ENCODE data around the gene FAM3D.
"Not testable (repeated sequence)": the region's sequence is repeated elsewhere in the genome, so short reads cannot be mapped to it uniquely, and the experiment has no call there.

The FAM3D gene

GRCh38 chr3:58683466-58683865 lies 16.9 kb upstream of the FAM3D start:
- no peak for DNase-seq (ENCODE audit: low spot score)

- no peak for DNase-seq (ENCODE audit: low spot score)
These were observed 16.5 kb upstream of the FAM3D start for GRCh38 chr3:58683001-58683458.

GRCh38 chr3:58681863-58682262 lies 15.3 kb upstream of the FAM3D start:
- no peak for DNase-seq (ENCODE audit: low spot score)

- no peak for DNase-seq (ENCODE audit: low spot score)
These were observed 14.4 kb upstream of the FAM3D start for GRCh38 chr3:58680879-58681525.

GRCh38 chr3:58679974-58680666 lies 13.5 kb upstream of the FAM3D start:
- DNase-seq (ENCODE audit: low spot score) = no peak

GRCh38 chr3:58679446-58679845 lies 12.9 kb upstream of the FAM3D start:
- DNase-seq (ENCODE audit: low spot score) = no peak

- not testable (repeated sequence) for DNase-seq (ENCODE audit: low spot score)
These were observed 11.8 kb upstream of the FAM3D start for GRCh38 chr3:58678177-58678970.

GRCh38 chr3:58672880-58673279 lies 6.3 kb upstream of the FAM3D start:
- no peak for DNase-seq (ENCODE audit: low spot score)

- DNase-seq (ENCODE audit: low spot score) = no peak
These were observed 5.9 kb upstream of the FAM3D start for GRCh38 chr3:58672451-58672850.

- DNase-seq (ENCODE audit: low spot score) = no peak
These were observed 4.0 kb upstream of the FAM3D start for GRCh38 chr3:58670506-58671135.

- no peak for DNase-seq (ENCODE audit: low spot score)
These were observed 1.7 kb upstream of the FAM3D start for GRCh38 chr3:58668247-58668646.

- no peak for DNase-seq (ENCODE audit: low spot score)
These were observed 1.1 kb upstream of the FAM3D start for GRCh38 chr3:58667704-58668103.

GRCh38 chr3:58667229-58667628 lies 655 bp upstream of the FAM3D start:
- no peak for DNase-seq (ENCODE audit: low spot score)

- no peak for DNase-seq (ENCODE audit: low spot score)
These were observed 1.2 kb downstream of the FAM3D start for GRCh38 chr3:58665405-58665804.

- DNase-seq (ENCODE audit: low spot score) = no peak
These were observed 2.0 kb downstream of the FAM3D start for GRCh38 chr3:58664611-58665010.

- no peak for DNase-seq (ENCODE audit: low spot score)
These were observed 4.6 kb downstream of the FAM3D start for GRCh38 chr3:58661836-58662420.

- no peak for DNase-seq (ENCODE audit: low spot score)
These were observed 5.6 kb downstream of the FAM3D start for GRCh38 chr3:58660998-58661397.

- DNase-seq (ENCODE audit: low spot score) = no peak
These were observed 7.4 kb downstream of the FAM3D start for GRCh38 chr3:58659051-58659675.

- no peak for DNase-seq (ENCODE audit: low spot score)
These were observed 8.1 kb downstream of the FAM3D start for GRCh38 chr3:58658508-58658907.

GRCh38 chr3:58657571-58658141 lies 8.9 kb downstream of the FAM3D start:
- DNase-seq (ENCODE audit: low spot score) = no peak

- no peak for DNase-seq (ENCODE audit: low spot score)
These were observed 9.5 kb downstream of the FAM3D start for GRCh38 chr3:58657036-58657520.
